KOPT-K1 (cell line): ENCODE measurements around the gene ACSL1.

ENCODE experiments used
- H3K27ac ChIP-seq: fragments of 200-600 bp; sonication (generic); 2 replicates; pipeline ENCODE4 v1.5.1; 2016; ENCODE audit warnings: antibody characterized with exemption, mild to moderate bottlenecking, low read depth, low read length; ENCODE audit not compliant: poor library complexity, severe bottlenecking
- H3K36me3 ChIP-seq: fragments of 200-600 bp; sonication (generic); 2 replicates; pipeline ENCODE4 v1.5.1; 2017; ENCODE audit warnings: antibody characterized with exemption, mild to moderate bottlenecking, low read length, moderate library complexity; ENCODE audit not compliant: insufficient read depth
- H3K9me3 ChIP-seq: fragments of 200-600 bp; sonication (generic); 2 replicates; pipeline ENCODE4 v1.5.1; 2017; ENCODE audit warnings: antibody characterized with exemption, low read length, mild to moderate bottlenecking; ENCODE audit not compliant: insufficient read depth, poor library complexity, severe bottlenecking

ACSL1 gene

DNA sequence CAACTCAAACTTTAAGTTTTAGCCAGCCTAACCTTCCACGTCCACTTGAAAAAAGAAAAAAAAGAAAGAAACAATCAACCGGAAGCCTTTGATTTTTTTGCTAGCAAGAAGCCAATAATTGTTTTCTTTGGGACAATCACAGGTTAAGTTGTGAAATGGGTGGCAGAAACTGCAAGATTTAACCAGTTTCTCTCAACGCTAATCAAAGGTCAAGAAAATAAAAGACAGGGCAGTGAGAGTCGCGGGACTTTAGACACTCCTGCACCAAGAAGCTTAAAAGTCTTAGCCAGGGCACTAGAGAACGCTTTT lies 1.0 kb downstream of the ACSL1 start:
- no peaks in the 10 kb centered on the region for H3K36me3 ChIP-seq
- H3K9me3 ChIP-seq = no peaks in the 10 kb centered on the region
- no peak overlapping the region for H3K27ac ChIP-seq

DNA sequence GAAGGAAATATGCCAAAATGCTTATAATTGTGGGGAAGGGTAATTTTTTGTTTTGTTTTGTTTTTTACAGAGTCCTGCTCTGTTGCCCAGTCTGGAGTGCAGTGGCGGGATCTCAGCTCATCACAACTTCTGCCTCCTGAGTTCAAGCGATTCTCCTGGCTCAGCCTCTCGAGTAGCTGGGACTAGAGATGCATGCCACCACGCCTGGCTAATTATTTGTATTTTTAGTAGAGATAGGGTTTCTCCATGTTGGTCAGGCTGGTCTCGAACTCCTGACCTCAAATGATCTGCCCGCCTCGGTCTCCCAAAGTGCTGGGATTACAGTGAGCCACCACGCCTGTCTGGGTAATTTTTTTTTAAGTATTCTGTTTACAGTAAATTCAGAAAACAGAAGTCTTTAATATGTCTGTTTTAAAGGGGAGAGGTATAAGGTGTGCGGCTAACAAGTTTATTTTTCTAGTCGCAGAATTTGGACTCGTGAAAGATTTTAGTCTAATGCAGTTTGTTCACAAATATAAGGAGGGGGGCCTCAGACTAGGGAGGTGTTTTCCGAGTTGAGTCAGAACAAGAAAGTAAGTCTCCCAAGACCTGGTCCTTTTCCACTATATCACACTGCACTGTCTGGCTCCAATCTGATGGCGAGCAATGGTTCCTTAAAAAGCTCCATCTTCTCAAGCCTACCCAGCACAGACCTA lies 1.5 kb downstream of the ACSL1 start:
- Histone ChIP-seq H3K9me3 (no peaks in the 10 kb centered on the region), H3K36me3 (no peaks in the 10 kb centered on the region), H3K27ac (no peak overlapping the region)

DNA sequence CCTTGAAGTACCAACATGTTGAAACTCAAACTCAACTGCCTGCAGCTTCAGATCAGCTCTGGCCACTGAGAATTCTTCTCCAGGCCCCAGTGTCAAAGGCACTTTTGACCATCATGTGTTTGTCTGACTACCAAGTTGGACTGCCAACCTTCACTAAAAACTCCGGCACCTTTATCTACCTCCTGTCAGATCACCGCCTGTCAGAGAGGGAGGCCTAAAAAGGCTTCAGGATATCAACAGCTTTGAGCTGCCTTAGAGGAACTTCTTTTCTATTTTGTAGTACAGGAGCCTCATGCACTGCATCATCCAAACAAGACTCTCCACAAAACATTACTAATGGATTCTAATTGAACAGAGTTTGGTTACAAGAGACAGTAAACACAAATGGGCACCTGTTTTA lies 2.8 kb downstream of the ACSL1 start:
- H3K27ac ChIP-seq = no peak overlapping the region
- H3K36me3 ChIP-seq = no peaks in the 10 kb centered on the region
- H3K9me3 ChIP-seq = no peaks in the 10 kb centered on the region

DNA sequence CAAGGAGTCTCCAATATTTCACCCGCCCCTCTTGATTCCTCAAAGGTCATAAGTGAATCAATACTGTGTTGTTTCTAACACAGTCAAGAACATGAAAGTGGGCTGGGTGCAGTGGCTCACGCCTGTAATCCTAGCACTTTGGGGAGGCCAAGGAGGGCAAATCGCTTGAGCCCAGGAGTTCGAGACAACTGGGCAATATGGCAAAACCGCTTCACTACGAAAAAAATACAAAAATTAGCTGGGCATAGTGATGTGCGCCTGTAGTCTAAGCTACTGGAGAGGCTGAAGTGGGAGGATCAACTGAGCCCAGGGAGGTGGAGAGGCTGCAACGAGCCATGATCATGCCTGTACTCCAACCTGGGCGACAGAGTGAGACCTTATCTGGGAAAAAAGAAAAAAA lies 3.4 kb downstream of the ACSL1 start:
- Histone ChIP-seq H3K9me3 (no peaks in the 10 kb centered on the region), H3K36me3 (no peaks in the 10 kb centered on the region), H3K27ac (no peak overlapping the region)

DNA sequence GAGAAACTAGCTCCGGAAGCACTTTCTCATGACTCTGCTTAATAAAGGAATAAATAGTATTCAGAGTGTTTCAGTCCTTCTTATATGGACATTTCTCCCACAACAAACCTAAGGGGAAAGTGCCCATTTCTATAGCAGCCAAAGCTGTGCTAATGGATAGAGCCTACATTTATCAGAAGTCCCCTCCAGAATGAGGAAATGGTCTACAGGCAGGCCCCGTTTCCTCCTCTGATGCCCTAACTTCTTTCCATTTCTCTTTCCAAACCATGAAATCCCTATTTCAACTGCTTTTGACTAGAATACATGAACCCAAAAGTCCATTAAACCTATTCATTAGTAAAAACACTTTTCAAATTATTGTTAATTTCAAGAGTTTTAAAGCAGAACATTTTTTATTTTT lies 4.5 kb downstream of the ACSL1 start:
- Histone ChIP-seq H3K9me3 (no peaks in the 10 kb centered on the region), H3K36me3 (no peaks in the 10 kb centered on the region), H3K27ac (no peak overlapping the region)

DNA sequence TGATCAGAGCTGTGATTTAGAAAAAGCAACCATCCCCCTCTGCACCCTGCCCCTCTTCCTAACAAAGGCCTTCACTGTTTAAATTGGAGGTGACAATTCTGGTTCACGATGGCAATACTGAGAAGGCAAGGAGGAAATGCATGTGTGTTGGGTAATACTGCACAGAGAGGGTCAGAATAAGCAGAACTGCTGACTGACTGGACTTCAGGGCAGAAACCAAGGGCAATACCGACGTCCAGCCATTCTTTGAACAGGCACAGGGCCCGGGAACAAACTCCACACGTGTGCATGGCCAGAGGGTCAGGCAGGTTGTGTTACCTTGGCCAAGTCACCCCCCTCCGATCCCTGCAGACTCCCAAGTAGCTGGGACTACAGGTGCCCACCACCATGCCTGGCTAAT lies 6.0 kb downstream of the ACSL1 start:
- Histone ChIP-seq H3K36me3 (no peaks in the 10 kb centered on the region), H3K9me3 (no peaks in the 10 kb centered on the region), H3K27ac (no peak overlapping the region)

DNA sequence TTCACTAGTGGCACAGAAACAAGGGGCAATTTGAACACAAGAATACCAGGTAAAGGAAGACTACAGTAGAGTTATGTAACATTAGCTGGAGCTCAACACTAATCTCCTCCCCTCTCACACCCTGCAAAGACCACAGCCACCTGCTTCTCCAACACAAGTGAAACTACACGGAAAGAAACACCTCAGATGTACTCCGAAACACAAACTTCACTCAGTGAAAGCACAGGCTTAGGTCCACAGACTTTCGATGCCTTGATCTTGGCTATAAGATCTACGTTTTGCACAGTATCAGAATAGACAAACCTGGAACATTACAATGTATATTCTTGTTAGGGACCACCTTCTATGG lies 7.6 kb downstream of the ACSL1 start:
- H3K36me3 ChIP-seq = no peaks in the 10 kb centered on the region
- H3K27ac ChIP-seq = no peak overlapping the region

DNA sequence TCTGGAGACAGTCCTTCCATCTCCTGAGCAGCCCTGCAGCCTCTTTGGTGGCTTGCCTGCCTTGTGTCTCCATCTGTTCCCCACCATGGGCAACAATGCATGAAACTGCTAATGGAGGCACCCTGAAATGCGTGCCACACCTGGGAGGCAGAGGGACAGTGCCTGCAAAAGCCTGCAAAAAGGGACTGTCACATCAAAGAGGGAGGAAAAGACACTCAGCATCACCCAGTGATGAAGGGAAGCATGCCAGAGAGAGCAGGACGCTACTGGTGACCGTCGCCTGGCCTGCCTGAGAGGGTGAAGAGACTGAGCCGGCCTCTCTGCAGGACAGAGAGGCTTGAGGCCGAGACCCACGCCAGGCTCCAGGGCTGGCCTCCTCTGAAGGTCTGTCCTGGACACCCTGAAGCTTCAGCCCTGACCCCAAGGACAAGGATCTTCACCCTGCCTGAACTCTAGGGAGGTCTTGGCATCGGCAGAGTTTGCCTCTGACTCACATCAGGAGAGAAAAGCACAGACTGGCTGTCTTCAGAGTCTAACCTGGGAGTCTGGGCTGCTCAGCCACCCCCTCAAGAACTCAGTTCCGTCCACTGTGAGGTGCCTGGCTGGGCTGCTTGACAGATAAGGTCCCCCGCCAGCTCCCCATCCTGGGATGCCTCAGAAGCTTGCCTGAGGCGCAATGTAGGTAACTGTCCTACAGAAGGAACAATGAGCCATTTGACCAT lies 8.1 kb downstream of the ACSL1 start:
- no peak overlapping the region for H3K27ac ChIP-seq
- no peaks in the 10 kb centered on the region for H3K9me3 ChIP-seq
- H3K36me3 ChIP-seq = no peaks in the 10 kb centered on the region

More for the DNA sequence above, 7.6 kb downstream of the ACSL1 start:
- H3K9me3 ChIP-seq = no peaks in the 10 kb centered on the region

DNA sequence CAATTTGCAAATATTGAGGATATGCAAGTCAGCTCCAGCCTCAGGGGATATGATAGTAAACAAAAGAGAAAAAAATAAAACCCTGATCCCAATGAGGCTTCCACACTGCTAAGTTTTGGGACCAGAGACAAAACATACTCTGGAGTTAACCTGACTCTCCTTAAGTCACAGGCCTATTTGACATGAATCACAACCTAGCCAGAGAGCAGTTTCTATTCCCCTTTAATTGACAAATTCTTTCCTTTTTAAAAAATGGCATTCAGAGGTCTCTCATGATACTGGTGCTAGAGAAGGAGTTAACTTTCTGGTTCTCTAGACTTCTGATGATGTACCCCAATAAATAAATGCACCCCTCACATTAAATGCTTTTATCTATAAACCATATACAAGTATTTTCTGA lies 8.8 kb downstream of the ACSL1 start:
- Histone ChIP-seq H3K36me3 (no peaks in the 10 kb centered on the region), H3K27ac (no peak overlapping the region), H3K9me3 (no peaks in the 10 kb centered on the region)

DNA sequence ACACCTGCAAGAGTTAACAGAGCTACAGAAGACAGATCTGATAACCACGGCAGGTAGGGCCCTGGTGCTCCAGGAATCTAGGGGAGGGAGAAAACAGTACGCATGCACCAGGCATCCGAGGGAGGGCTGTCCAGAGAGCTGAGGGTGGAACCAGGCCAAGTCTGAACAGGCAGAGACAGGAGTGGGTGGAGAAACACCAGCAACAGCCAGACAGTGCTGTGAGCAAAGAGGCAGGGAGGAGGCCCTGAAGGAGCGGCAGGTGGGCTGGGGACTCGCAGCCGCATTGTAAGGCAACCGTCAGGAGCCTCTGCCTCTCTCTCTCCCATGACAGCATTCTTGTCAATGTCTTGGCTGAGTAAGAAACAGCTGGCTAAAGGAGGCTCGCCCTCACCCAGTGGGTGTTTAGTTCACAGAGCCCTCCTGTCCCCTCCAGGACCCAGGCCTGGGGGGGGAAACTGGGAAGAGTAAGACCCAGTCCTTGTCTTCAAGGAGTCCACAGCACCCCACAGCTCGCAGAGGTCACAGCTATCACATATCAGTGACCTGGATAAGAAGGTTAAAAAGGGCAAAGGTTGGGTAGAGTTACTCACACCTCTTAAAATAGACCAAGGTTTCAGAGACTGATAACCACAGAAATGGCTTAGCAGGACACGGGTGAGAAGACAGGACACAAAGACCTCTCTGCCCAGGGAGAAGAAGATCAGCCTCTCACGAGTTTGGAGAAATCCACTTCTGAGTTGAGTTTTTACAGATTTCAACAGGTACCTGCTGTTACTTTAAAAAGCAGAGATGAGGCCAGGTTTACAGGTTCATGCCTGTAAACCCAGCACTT lies 10.5 kb downstream of the ACSL1 start:
- no peaks in the 10 kb centered on the region for H3K36me3 ChIP-seq
- peak overlapping the region; percentile 3 for H3K27ac ChIP-seq
- no peaks in the 10 kb centered on the region for H3K9me3 ChIP-seq

DNA sequence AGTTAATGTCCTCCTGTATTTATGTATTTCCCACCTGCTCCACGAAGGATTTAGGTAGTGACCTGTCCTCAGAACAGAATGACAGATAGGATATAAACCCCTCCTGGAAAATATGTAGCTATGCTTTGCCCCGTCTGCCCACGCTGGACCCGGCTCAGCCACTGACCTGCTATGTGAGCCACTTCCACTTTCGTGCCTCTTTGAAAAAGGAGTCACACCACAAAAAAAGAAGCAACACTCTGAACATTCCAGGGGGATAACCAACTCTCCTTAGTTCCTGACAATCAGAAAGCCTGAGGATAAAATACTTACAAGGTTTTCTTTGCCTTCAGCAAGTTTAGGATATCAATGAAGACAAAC lies 11.1 kb downstream of the ACSL1 start:
- Histone ChIP-seq H3K9me3 (no peaks in the 10 kb centered on the region), H3K27ac (no peak overlapping the region), H3K36me3 (no peaks in the 10 kb centered on the region)

DNA sequence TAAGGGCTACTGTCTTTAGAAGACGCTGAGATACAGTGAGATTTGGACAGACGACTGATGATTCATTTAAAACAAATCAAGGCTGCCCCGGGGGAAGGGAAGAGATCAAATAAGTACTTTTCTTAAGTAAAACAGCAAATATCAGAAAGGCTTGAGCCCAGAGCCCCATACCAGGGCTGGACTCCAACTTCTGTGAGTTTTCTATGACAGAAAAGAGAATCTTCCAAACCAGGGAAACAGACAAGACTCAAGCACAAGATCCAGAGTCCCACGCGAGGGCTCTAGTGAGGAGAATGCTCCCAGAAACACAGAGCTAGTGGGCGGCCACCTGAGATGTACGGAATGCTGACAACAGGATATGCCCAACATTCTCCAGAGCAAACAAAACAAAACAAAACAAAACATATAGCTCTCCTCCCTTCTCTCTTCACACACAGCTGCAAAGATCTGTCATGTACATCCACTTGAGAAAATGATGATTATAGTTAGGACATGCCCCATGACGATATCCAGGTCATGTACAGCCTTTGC lies 13.1 kb downstream of the ACSL1 start:
- Histone ChIP-seq H3K9me3 (no peaks in the 10 kb centered on the region), H3K27ac (no peak overlapping the region), H3K36me3 (no peaks in the 10 kb centered on the region)

DNA sequence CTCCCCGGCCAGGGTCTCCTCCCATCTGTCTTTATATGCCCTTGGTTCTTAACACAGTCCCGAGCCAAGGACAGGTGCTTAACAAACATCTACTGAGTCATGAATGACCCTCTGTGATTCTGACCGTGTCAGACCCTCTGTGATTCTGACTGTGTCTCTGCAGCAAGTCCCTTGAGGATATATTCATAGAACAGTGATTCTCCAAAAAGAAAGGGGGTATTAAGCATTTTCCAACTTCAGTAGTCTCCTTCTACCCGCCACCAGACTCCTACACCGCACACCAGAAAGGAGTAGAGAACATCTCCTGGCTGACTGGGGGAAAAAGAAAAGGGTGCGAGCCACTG lies 13.6 kb downstream of the ACSL1 start:
- Histone ChIP-seq H3K9me3 (no peaks in the 10 kb centered on the region), H3K27ac (no peak overlapping the region)

DNA sequence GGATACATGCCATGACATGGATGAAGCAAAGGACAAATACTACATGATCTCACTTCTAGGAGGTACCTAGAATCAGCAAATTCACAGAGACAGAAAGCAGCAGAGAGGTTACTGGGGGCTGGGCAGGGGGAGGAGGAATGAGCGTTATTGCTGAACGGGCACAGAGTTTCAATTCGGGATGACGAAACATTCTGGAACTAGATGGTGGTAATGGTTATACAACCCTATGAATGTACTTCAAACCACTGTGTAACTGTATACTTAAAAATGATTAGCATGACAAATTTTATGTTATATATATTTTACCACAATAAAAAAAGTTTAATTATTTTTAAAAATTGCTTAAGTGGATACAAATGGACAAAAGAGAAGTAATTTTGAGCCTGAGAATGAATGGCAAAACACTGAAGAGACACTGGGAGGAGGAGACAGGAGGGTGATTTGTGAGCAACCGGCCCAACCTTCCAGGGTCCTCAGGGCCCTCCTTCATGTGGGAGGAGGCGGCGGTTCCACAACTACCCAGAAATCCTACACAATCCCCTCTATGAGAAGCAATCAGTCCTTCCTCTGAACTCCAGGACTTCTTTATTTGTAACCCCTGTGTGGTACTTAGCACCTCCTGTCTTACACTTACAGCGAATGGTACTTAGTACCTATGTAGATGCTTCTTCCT lies 14.1 kb downstream of the ACSL1 start:
- Histone ChIP-seq H3K36me3 (no peaks in the 10 kb centered on the region), H3K9me3 (no peaks in the 10 kb centered on the region), H3K27ac (no peak overlapping the region)

More for the DNA sequence above, 13.6 kb downstream of the ACSL1 start:
- H3K36me3 ChIP-seq = no peaks in the 10 kb centered on the region

DNA sequence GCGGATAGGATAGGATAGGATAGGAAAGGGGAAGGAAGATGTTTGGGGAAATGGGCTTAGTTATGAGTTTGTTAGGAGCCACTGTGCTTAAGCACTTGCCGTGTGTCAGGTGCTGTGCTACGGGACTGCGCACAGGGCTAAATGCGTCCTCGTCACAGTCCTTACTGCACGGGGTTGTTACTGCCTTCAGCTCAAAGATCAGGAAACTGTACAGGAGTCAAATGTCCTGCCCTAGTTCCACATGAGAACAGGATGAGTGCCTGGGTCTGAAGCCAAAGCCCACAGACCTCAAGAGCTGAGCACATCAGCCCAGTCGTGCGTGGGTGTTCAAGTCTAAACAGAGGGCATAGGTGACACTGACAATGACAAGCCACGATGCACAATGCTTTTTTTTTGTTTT lies 15.0 kb downstream of the ACSL1 start:
- H3K9me3 ChIP-seq = no peaks in the 10 kb centered on the region
- no peak overlapping the region for H3K27ac ChIP-seq
- no peaks in the 10 kb centered on the region for H3K36me3 ChIP-seq
